Body of pancreas (tissue), 4 donors: Measurements from ENCODE around the gene CACNA1C.

ENCODE experiments used
- POLR2A ChIP-seq, 3 donors: fragments of 450-650 bp; IDR thresholded peaks; one replicate each; pipeline ENCODE4 v1.6.1; 2016; ENCODE audit warnings: antibody characterized with exemption in 3 of 3, mild to moderate bottlenecking in 2 of 3
- TF ChIP-seq, protein P1 (sequence below), 7 experiments: fragments of 450-650 bp in 4 of 7; fragments of 200-600 bp in 3 of 7; sonication (generic) in 3 of 7; IDR thresholded peaks; one replicate each; pipeline ENCODE4 v1.5.1; 2016 to 2019; ENCODE audit warnings: antibody characterized with exemption in 7 of 7

DNA sequence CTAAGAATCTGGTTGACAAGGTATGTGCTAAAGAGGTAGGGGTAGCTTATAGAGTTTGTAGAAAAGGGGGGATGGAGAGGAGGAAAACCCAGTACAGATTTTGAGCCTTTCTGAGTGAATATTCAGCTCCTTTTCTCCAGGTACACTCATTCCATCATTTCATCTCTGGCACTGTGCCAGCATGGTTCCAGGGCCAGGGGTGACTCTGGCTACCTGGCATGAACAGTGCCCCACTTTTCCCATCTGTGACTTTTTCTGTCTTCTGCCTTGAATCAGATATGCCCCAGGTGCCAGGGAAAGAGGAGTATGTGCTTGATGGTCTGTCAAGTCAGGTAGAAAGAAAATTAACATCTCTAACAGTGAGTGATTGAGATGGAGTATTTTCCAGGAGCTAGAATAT, 175.7 kb downstream of the CACNA1C start:
- TF ChIP-seq, protein P1, sequence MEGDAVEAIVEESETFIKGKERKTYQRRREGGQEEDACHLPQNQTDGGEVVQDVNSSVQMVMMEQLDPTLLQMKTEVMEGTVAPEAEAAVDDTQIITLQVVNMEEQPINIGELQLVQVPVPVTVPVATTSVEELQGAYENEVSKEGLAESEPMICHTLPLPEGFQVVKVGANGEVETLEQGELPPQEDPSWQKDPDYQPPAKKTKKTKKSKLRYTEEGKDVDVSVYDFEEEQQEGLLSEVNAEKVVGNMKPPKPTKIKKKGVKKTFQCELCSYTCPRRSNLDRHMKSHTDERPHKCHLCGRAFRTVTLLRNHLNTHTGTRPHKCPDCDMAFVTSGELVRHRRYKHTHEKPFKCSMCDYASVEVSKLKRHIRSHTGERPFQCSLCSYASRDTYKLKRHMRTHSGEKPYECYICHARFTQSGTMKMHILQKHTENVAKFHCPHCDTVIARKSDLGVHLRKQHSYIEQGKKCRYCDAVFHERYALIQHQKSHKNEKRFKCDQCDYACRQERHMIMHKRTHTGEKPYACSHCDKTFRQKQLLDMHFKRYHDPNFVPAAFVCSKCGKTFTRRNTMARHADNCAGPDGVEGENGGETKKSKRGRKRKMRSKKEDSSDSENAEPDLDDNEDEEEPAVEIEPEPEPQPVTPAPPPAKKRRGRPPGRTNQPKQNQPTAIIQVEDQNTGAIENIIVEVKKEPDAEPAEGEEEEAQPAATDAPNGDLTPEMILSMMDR (IDR thresholded peaks at IDR 0.05), result no peak
- no peak for TF ChIP-seq POLR2A (IDR thresholded peaks at IDR 0.05)
